GM18511 (cell line): ENCODE measurements around the gene NF1.
"Not testable (repeated sequence)": the region's sequence is repeated elsewhere in the genome, so short reads cannot be mapped to it uniquely, and the experiment has no call there.

Experiments
- ATAC-seq: cut with Tn5 transposase; IDR thresholded peaks from one replicate; pipeline ENCODE4 v1.9.1; 2021; ENCODE audit warnings: mild to moderate bottlenecking, moderate library complexity; ENCODE audit not compliant: unreplicated experiment

NF1 gene

GRCh38 chr17:31176143-31176542, 81.4 kb downstream of the NF1 start:
- ATAC-seq = not testable (repeated sequence)

- ATAC-seq = not testable (repeated sequence)
Observed at GRCh38 chr17:31178951-31179350, 84.2 kb downstream of the NF1 start.

GRCh38 chr17:31195305-31195704, 100.5 kb downstream of the NF1 start:
- no peak for ATAC-seq

- no peak for ATAC-seq
Observed at GRCh38 chr17:31198026-31198425, 103.2 kb downstream of the NF1 start.

GRCh38 chr17:31198666-31199065, 103.9 kb downstream of the NF1 start:
- not testable (repeated sequence) for ATAC-seq

- ATAC-seq = no peak
Observed at GRCh38 chr17:31200287-31200686, 105.5 kb downstream of the NF1 start.

- ATAC-seq = no peak
Observed at GRCh38 chr17:31202968-31203367, 108.2 kb downstream of the NF1 start.

- ATAC-seq = no peak
Observed at GRCh38 chr17:31211352-31212012, 116.7 kb downstream of the NF1 start.

GRCh38 chr17:31216031-31216751, 121.4 kb downstream of the NF1 start:
- no peak for ATAC-seq

GRCh38 chr17:31224366-31224765, 129.6 kb downstream of the NF1 start:
- no peak for ATAC-seq

- no peak for ATAC-seq
Observed at GRCh38 chr17:31225831-31226230, 131.1 kb downstream of the NF1 start.

- no peak for ATAC-seq
Observed at GRCh38 chr17:31226373-31226772, 131.6 kb downstream of the NF1 start.

GRCh38 chr17:31226950-31227349, 132.2 kb downstream of the NF1 start:
- ATAC-seq = no peak

GRCh38 chr17:31231852-31232251, 137.1 kb downstream of the NF1 start:
- ATAC-seq = no peak

GRCh38 chr17:31235110-31235509, 140.3 kb downstream of the NF1 start:
- ATAC-seq = no peak

GRCh38 chr17:31236137-31236536, 141.4 kb downstream of the NF1 start:
- no peak for ATAC-seq

- no peak for ATAC-seq
Observed at GRCh38 chr17:31236712-31237111, 141.9 kb downstream of the NF1 start.

GRCh38 chr17:31241116-31241515, 146.3 kb downstream of the NF1 start:
- ATAC-seq = no peak

GRCh38 chr17:31248986-31249834, 154.4 kb downstream of the NF1 start:
- ATAC-seq = no peak

GRCh38 chr17:31249835-31250141, 155.0 kb downstream of the NF1 start:
- ATAC-seq = no peak

- ATAC-seq = no peak
Observed at GRCh38 chr17:31250229-31250628, 155.5 kb downstream of the NF1 start.
